Left lung (tissue), 10 donors: ENCODE data around the gene IGSF9. TPM values are rescaled to one million over a fixed set of nuclear protein-coding genes. Genes with fewer than 3 reads are reported as not detected.

Experiments used
- ATAC-seq: fragments of 200-7000 bp; cut with Tn5 transposase; one replicate; pipeline ENCODE4 v1.9.1; 2020; ENCODE audit warnings: moderate library complexity
- DNase-seq, 4 donors: peaks; one replicate each; pipeline ENCODE4 v3.0.0-alpha.2; 2013 to 2020
- H3K27ac ChIP-seq, 2 donors: fragments of 200-600 bp; sonication (generic) in 1 of 2; one replicate each; pipeline versions ENCODE4 v1.5.0 to v1.8.0; 2020 to 2021
- H3K27me3 ChIP-seq, 2 donors: fragments of 200-600 bp; sonication (generic) in 1 of 2; one replicate each; pipeline versions ENCODE4 v1.5.0 to v1.8.0; 2020 to 2021
- H3K36me3 ChIP-seq, 2 donors: fragments of 200-600 bp; sonication (generic) in 1 of 2; one replicate each; pipeline versions ENCODE4 v1.5.0 to v1.8.0; 2020 to 2021
- H3K4me1 ChIP-seq, 2 donors: fragments of 200-600 bp; one replicate each; pipeline ENCODE4 v1.8.0; 2021
- H3K4me3 ChIP-seq, 2 donors: fragments of 200-600 bp; sonication (generic) in 1 of 2; one replicate each; pipeline versions ENCODE4 v1.5.0 to v1.8.0; 2020 to 2021; ENCODE audit warnings: mild to moderate bottlenecking in 1 of 2
- H3K9me3 ChIP-seq, 2 donors: fragments of 200-600 bp; sonication (generic) in 1 of 2; one replicate each; pipeline versions ENCODE4 v1.5.0 to v1.8.0; 2020 to 2021
- intact Hi-C, 2 donors: fragments of 100-400 bp; cut with DNase I; formaldehyde crosslinking; loops; one replicate each; pipeline versions ENCODE4 v1.11.2 to v1.14.2; 2022
- polyA plus RNA-seq, 6 donors: library from polyadenylated mRNA; unstranded; fragments of 120-200 nt; gene quantifications; one replicate each; pipeline ENCODE4 v1.2.1, GENCODE V29; 2013; ENCODE audit not compliant: insufficient read length in 6 of 6
- total RNA-seq, 2 donors: library from RNA; stranded (reverse); fragmentation: NEBNext Ultra II Directional; extraction: Animal tissue kit (Norgen Biotek cat#: 25700); gene quantifications; one replicate each; pipeline ENCODE4 v1.2.1, GENCODE V29; 2021
- TF ChIP-seq, protein P1 (sequence below), 2 donors: fragments of 200-600 bp; sonication (generic) in 1 of 2; IDR thresholded peaks; one replicate each; pipeline versions ENCODE4 v1.5.0 to v1.8.0; 2021; ENCODE audit warnings: antibody characterized with exemption in 2 of 2
- donor health status: DM: no; HTN: yes; CAD: no.
- donor health status: DM: no; HTN: no; CAD: no.

IGSF9 gene
- total and polyA plus RNA-seq, 8 donors: 2.8 to 16.9 (median 13.6) TPM

DNA sequence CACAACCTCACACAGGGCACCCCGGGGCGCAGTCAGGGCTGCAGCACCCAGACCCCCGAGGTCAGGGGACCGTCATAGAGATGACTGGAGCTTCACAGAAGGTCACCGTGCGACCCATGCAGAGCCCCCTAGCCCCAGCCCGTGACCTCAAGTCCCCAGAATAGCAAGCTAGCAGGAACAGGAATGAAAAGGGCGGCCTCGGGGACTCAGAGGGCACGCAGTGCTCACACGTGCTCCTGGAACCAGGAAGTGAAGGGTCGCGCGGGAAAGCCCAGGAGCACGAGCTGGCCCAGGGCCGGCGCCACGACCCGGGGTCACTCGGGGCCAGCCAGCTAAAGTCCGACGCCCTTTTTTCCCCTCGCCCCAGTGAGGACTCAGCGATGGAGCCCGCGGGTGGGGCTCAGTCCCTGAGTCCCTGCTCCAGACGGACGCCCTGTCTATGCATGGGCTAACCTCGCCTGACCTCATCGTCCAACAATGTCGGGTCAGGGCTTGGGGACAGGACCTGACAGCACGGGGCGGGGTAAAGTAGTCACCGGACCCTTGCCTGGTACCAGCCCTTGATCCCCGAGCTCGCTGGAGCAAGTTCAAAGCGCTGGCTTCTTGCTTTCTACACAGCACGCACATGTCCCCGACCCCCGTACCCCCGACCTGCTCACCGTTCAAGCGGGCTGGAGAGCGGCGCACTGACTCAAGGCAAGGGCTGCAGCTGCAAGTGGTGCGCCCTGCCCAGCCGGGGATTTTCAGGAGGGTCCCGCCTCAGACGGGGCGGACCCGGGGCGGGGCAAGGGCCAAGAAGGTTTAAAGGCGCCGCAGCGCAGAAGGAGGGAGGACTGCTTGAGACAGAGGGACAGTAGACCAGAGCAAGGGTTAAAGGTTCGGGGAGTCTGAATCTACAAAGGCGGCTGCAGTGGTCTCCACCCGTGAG is 20.4 kb downstream of the IGSF9 start, which contains the start of gene TAGLN2:
TSS of gene TAGLN2 (minus strand) at position 717 of the 928 bp plus-strand sequence. CDS start 4,998 bp downstream, outside the sequence.
- Histone ChIP-seq H3K9me3 (no peaks in the 10 kb centered on the region), H3K4me1 (peaks cover 27 to 49% of the 10 kb centered on the region in 2 donors), H3K27ac (peak within 1 kb of the TSS; percentile 98), H3K27me3 (no peaks in the 10 kb centered on the region), H3K4me3 (peak within 1 kb of the TSS; percentile 82 to 92), H3K36me3 (peaks cover 0 to 11% of the 10 kb centered on the region in 2 donors)
- peak; percentile 87 to 98 (median 94) for DNase-seq
- TF ChIP-seq, protein P1, sequence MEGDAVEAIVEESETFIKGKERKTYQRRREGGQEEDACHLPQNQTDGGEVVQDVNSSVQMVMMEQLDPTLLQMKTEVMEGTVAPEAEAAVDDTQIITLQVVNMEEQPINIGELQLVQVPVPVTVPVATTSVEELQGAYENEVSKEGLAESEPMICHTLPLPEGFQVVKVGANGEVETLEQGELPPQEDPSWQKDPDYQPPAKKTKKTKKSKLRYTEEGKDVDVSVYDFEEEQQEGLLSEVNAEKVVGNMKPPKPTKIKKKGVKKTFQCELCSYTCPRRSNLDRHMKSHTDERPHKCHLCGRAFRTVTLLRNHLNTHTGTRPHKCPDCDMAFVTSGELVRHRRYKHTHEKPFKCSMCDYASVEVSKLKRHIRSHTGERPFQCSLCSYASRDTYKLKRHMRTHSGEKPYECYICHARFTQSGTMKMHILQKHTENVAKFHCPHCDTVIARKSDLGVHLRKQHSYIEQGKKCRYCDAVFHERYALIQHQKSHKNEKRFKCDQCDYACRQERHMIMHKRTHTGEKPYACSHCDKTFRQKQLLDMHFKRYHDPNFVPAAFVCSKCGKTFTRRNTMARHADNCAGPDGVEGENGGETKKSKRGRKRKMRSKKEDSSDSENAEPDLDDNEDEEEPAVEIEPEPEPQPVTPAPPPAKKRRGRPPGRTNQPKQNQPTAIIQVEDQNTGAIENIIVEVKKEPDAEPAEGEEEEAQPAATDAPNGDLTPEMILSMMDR (IDR thresholded peaks at IDR 0.05): no peak
- peak; percentile 77 for ATAC-seq
- intact Hi-C loops: no loop called here

GRCh38 chr1:159924025-159924790 is 21.2 kb downstream of the IGSF9 start:
- Histone ChIP-seq H3K36me3 (peaks cover 3 to 20% of the 10 kb centered on the region in 2 donors), H3K4me3 (peak overlapping the region; percentile 82 to 92), H3K9me3 (no peaks in the 10 kb centered on the region), H3K27ac (peak overlapping the region; percentile 98), H3K4me1 (peaks cover 27 to 58% of the 10 kb centered on the region in 2 donors), H3K27me3 (no peaks in the 10 kb centered on the region)
- intact Hi-C loops: no loop called here
- DNase-seq (peak; percentile 73 to 95 (median 90)), ATAC-seq (peak; percentile 72)
- TF ChIP-seq, protein P1 (IDR thresholded peaks at IDR 0.05): no peak

DNA sequence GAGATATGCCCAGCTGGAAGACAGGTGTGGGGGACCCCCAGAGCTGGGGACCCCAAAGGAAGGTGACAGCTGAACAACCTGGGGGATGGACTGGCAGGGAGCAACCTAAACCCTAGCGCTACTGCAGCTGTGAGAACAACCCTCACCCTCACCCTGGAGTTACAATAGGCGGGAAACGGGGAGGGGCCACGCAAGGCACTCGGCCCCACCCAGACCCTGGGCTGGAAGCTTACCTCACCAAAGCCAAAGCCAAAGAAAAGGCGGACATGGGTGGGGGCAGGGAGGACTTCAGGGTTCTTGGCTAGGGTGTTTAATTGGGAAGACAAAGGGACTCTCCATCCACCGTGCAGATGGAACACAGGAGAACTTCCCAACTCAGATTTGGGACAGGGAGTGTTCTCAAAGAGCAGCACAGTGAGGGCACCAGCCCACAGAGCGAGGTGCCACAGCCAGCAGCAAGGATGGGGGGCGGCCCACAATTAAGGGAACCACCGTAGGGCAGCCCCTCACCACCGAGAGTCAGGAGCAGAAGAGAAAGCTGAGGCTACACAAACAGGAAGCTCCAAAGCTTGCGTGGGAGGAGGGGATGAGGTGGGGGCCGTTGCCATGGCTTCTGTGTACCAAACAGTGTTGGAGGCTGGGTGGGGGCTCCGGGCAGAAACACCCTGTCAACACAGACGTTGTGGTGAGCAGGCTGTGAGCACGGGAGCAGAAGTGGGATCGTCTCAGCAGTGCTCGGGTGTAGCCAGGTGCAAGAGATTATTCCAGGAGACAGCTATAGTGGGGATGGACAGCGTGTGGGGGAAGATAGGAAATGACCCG is 22.0 kb downstream of the IGSF9 start:
- peak; percentile 88 to 93 (median 92) for DNase-seq
- peaks cover 8 to 28% of the 10 kb centered on the region in 2 donors for H3K36me3 ChIP-seq
- ATAC-seq: peak; percentile 62
- no peaks in the 10 kb centered on the region for H3K27me3 ChIP-seq
- peak overlapping the region; percentile 82 to 92 for H3K4me3 ChIP-seq
- peak overlapping the region; percentile 98 for H3K27ac ChIP-seq
- peaks cover 27 to 65% of the 10 kb centered on the region in 2 donors for H3K4me1 ChIP-seq
- no peaks in the 10 kb centered on the region for H3K9me3 ChIP-seq
- TF ChIP-seq, protein P1 (IDR thresholded peaks at IDR 0.05): no peak
- intact Hi-C loops: no loop called here

GRCh38 chr1:159922511-159923202 is 22.8 kb downstream of the IGSF9 start:
- peak overlapping the region; percentile 98 for H3K27ac ChIP-seq
- DNase-seq (peak in 3 of 4 donors; percentile 72 to 97 (median 96)), ATAC-seq (peak; percentile 8)
- peaks cover 31 to 73% of the 10 kb centered on the region in 2 donors for H3K4me1 ChIP-seq
- H3K36me3 ChIP-seq: peaks cover 8 to 35% of the 10 kb centered on the region in 2 donors
- H3K9me3 ChIP-seq: no peaks in the 10 kb centered on the region
- H3K27me3 ChIP-seq: no peaks in the 10 kb centered on the region
- intact Hi-C loops: no loop called here
- TF ChIP-seq, protein P1 (IDR thresholded peaks at IDR 0.05): no peak
- H3K4me3 ChIP-seq: peak overlapping the region; percentile 82 to 92
